Measurements from ENCODE around the gene ITGB7.

- TF ChIP-seq, protein P1, sequence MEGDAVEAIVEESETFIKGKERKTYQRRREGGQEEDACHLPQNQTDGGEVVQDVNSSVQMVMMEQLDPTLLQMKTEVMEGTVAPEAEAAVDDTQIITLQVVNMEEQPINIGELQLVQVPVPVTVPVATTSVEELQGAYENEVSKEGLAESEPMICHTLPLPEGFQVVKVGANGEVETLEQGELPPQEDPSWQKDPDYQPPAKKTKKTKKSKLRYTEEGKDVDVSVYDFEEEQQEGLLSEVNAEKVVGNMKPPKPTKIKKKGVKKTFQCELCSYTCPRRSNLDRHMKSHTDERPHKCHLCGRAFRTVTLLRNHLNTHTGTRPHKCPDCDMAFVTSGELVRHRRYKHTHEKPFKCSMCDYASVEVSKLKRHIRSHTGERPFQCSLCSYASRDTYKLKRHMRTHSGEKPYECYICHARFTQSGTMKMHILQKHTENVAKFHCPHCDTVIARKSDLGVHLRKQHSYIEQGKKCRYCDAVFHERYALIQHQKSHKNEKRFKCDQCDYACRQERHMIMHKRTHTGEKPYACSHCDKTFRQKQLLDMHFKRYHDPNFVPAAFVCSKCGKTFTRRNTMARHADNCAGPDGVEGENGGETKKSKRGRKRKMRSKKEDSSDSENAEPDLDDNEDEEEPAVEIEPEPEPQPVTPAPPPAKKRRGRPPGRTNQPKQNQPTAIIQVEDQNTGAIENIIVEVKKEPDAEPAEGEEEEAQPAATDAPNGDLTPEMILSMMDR (IDR thresholded peaks at IDR 0.05) = no peak
- TF ChIP-seq EZH2 (IDR thresholded peaks at IDR 0.05) = no peak
- no peak for TF ChIP-seq EZH2phosphoT487 (IDR thresholded peaks at IDR 0.05)
Measured at GRCh38 chr12:53245286-53245685, 38.2 kb upstream of the ITGB7 start.
